DOHH2 (cell line): ENCODE data around the gene TBL3.

Experiments used
- H3F3A ChIP-seq: fragments of 200-600 bp; sonication (generic), shearing (Covaris generic); 2 replicates; pipeline ENCODE4 v1.6.0; 2016; ENCODE audit warnings: antibody characterized with exemption, mild to moderate bottlenecking; ENCODE audit not compliant: control insufficient read depth, insufficient read depth
- H3K27ac ChIP-seq: fragments of 200-600 bp; sonication (generic); 2 replicates; pipeline ENCODE4 v1.5.1; 2014; ENCODE audit warnings: low read depth, mild to moderate bottlenecking, low read length, moderate library complexity
- H3K27me3 ChIP-seq: fragments of 200-600 bp; sonication (generic); 2 replicates; pipeline ENCODE4 v1.6.1; 2014; ENCODE audit warnings: mild to moderate bottlenecking, low read length, mixed read lengths; ENCODE audit not compliant: control insufficient read depth
- H3K36me3 ChIP-seq: fragments of 200-600 bp; sonication (generic); 2 replicates; pipeline ENCODE4 v1.6.1; 2014; ENCODE audit warnings: mild to moderate bottlenecking, low read length, moderate library complexity, mixed read lengths; ENCODE audit not compliant: control insufficient read depth
- H3K4me1 ChIP-seq: fragments of 200-600 bp; sonication (generic); 2 replicates; pipeline ENCODE4 v1.6.1; 2014; ENCODE audit warnings: mild to moderate bottlenecking, low read length, mixed read lengths; ENCODE audit not compliant: control insufficient read depth
- H3K4me2 ChIP-seq: fragments of 200-600 bp; sonication (generic); 2 replicates; pipeline ENCODE4 v1.6.0; 2014; ENCODE audit warnings: mild to moderate bottlenecking, low read length, moderate library complexity
- H3K4me3 ChIP-seq: fragments of 200-600 bp; sonication (generic); 2 replicates; pipeline ENCODE4 v1.5.1; 2014; ENCODE audit warnings: mild to moderate bottlenecking, low read length, mixed read lengths
- H3K79me2 ChIP-seq: fragments of 200-600 bp; sonication (generic); 2 replicates; pipeline ENCODE4 v1.6.1; 2014; ENCODE audit warnings: mild to moderate bottlenecking, low read length, mixed read lengths; ENCODE audit not compliant: control insufficient read depth
- H3K9me2 ChIP-seq: fragments of 200-600 bp; sonication (generic); replicated peaks from 2 replicates; pipeline ENCODE4 v1.6.1; 2014; ENCODE audit warnings: mild to moderate bottlenecking, low read length, mixed read lengths; ENCODE audit not compliant: control insufficient read depth
- H3K9me3 ChIP-seq: fragments of 200-600 bp; sonication (generic); 2 replicates; pipeline ENCODE4 v1.6.1; 2014; ENCODE audit warnings: antibody characterized with exemption, low read length, mixed read lengths; ENCODE audit not compliant: control insufficient read depth, insufficient read depth
- H4K20me1 ChIP-seq: fragments of 200-600 bp; sonication (generic); 2 replicates; pipeline ENCODE4 v1.6.0; 2014; ENCODE audit warnings: low read depth, mild to moderate bottlenecking, antibody characterized with exemption, low read length, moderate library complexity; ENCODE audit not compliant: control insufficient read depth, insufficient read depth
- CTCF ChIP-seq: fragments of 200-600 bp; sonication (generic); IDR thresholded peaks from one replicate; pipeline ENCODE4 v1.5.1; 2014; ENCODE audit warnings: antibody characterized with exemption, mild to moderate bottlenecking, low read depth, low read length; ENCODE audit not compliant: poor library complexity, severe bottlenecking
- EZH2phosphoT487 ChIP-seq: fragments of 200-600 bp; sonication (generic); IDR thresholded peaks from 2 replicates; pipeline ENCODE4 v1.6.1; 2017; ENCODE audit warnings: borderline replicate concordance, mild to moderate bottlenecking, antibody characterized with exemption, low read length, moderate library complexity, mixed read lengths

Gene TBL3

GRCh38 chr16:2028146-2028545 is 56.3 kb downstream of the TBL3 start:
- no peak overlapping the region for H3K4me2 ChIP-seq
- H3K36me3 ChIP-seq = no peaks in the 10 kb centered on the region
- H3K79me2 ChIP-seq = no peaks in the 10 kb centered on the region
- no peaks in the 10 kb centered on the region for H3K9me3 ChIP-seq
- H3K27ac ChIP-seq = no peak overlapping the region
- no peaks in the 10 kb centered on the region; the same call in 1 of the 2 replicates for H4K20me1 ChIP-seq
- H3K9me2 ChIP-seq = no peaks in the 10 kb centered on the region
- H3K4me3 ChIP-seq = no peak overlapping the region
- no peaks in the 10 kb centered on the region; the same call in 1 of the 2 replicates for H3F3A ChIP-seq
- TF ChIP-seq EZH2phosphoT487 (no peak), CTCF (no peak)
- H3K4me1 ChIP-seq = peaks cover 13% of the 10 kb centered on the region
- peaks cover 56% of the 10 kb centered on the region for H3K27me3 ChIP-seq

GRCh38 chr16:2028620-2029220 is 56.9 kb downstream of the TBL3 start:
- Histone ChIP-seq H3K36me3 (no peaks in the 10 kb centered on the region), H3F3A (no peaks in the 10 kb centered on the region; the same call in 1 of the 2 replicates), H3K27ac (no peak overlapping the region), H3K4me1 (peaks cover 8% of the 10 kb centered on the region; the same call in 1 of the 2 replicates), H3K27me3 (peaks cover 62% of the 10 kb centered on the region), H3K4me2 (no peak overlapping the region), H4K20me1 (no peaks in the 10 kb centered on the region; the same call in 1 of the 2 replicates), H3K79me2 (no peaks in the 10 kb centered on the region), H3K9me3 (no peaks in the 10 kb centered on the region), H3K9me2 (no peaks in the 10 kb centered on the region), H3K4me3 (no peak overlapping the region)
- no peak for TF ChIP-seq CTCF
- TF ChIP-seq EZH2phosphoT487 = no peak

GRCh38 chr16:2029350-2029749 is 57.5 kb downstream of the TBL3 start:
- H3K79me2 ChIP-seq = no peaks in the 10 kb centered on the region
- H3K9me2 ChIP-seq = no peaks in the 10 kb centered on the region
- H3K27me3 ChIP-seq = peaks cover 63% of the 10 kb centered on the region
- H4K20me1 ChIP-seq = no peaks in the 10 kb centered on the region; the same call in 1 of the 2 replicates
- H3K27ac ChIP-seq = no peak overlapping the region
- no peaks in the 10 kb centered on the region for H3K9me3 ChIP-seq
- H3F3A ChIP-seq = no peaks in the 10 kb centered on the region; the same call in 1 of the 2 replicates
- no peak overlapping the region for H3K4me3 ChIP-seq
- H3K4me1 ChIP-seq = peaks cover 7% of the 10 kb centered on the region; the same call in 1 of the 2 replicates
- no peaks in the 10 kb centered on the region for H3K36me3 ChIP-seq
- H3K4me2 ChIP-seq = no peak overlapping the region
- TF ChIP-seq EZH2phosphoT487 (no peak), CTCF (no peak)
